ENCODE measurements around the gene PSD4. TPM values are rescaled to one million over a fixed set of nuclear protein-coding genes. Genes with fewer than 3 reads are reported as not detected.
A peak's percentile ranks its signal among the peaks of the same experiment; 100 is the strongest.

The PSD4 gene
- total RNA-seq, 1 experiment from 2014 or later, result 46.6 TPM

- no peak overlapping the region for H3K4me3 ChIP-seq (ENCODE audit: low read length)
- no peaks in the 10 kb centered on the region for H3K9me2 ChIP-seq (replicated peaks; ENCODE audit: low read length)
- peaks cover 25% of the 10 kb centered on the region for H3K79me2 ChIP-seq (ENCODE audit: low read length)
- 0 out of 2 replicates have a peak overlapping the region, but pooled peaks have one; percentile 5 for H3K27ac ChIP-seq (ENCODE audit: low read length)
- peak; percentile 92 for TF ChIP-seq CTCF (conservative IDR thresholded peaks at IDR 0.05; ENCODE audit: low read depth, low read length)
- TF ChIP-seq EZH2phosphoT487 (IDR thresholded peaks at IDR 0.05; ENCODE audit: borderline replicate concordance, low read length), result no peak
- H3K4me2 ChIP-seq (ENCODE audit: low read length), result peak overlapping the region; percentile 29; the same call in 1 of the 2 replicates
- ATAC-seq (peak; percentile 67), DNase-seq (peak; percentile 89)
- H2AFZ ChIP-seq (ENCODE audit: low read length), result 0 out of 2 replicates have a peak overlapping the region, but pooled peaks have one; percentile 36
- BruUV-seq (replicated peaks), result no TSS peak
- no peaks in the 10 kb centered on the region for H3F3A ChIP-seq (ENCODE audit: low read length, unreplicated experiment)
- no peaks in the 10 kb centered on the region for H3K27me3 ChIP-seq (ENCODE audit: low read length)
- ChIA-PET CTCF (interaction anchor here (0.5 to 2.1 kb wide), 12 partner anchors 31 to 186 kb away, joined by 3 to 10 read pairs (median 4); no protein-coding TSS in a partner anchor), POLR2A (ENCODE audit: unreplicated experiment) (interaction anchor here (0.6 kb wide), 1 partner anchor 36 kb away, joined by 4 read pairs; no protein-coding TSS in a partner anchor)
- no peaks in the 10 kb centered on the region for H4K20me1 ChIP-seq (ENCODE audit: low read length)
- no peaks in the 10 kb centered on the region for H3K9me3 ChIP-seq (ENCODE audit: low read length)
- no peak overlapping the region for H3K9ac ChIP-seq (ENCODE audit: low read length)
- intact Hi-C loops (cut with micrococcal nuclease), result loop anchor here (1.0 to 2.0 kb wide), 2 partner anchors 166 to 187 kb away; no protein-coding TSS in a partner anchor
- peaks cover 18% of the 10 kb centered on the region for H3K4me1 ChIP-seq (ENCODE audit: insufficient read depth, low read length)
- no peaks in the 10 kb centered on the region; the same call in 1 of the 2 replicates for H3K36me3 ChIP-seq (ENCODE audit: low read depth, low read length)
These were observed 30.2 kb downstream of the PSD4 start for GRCh38 chr2:113203901-113204519.

DNA sequence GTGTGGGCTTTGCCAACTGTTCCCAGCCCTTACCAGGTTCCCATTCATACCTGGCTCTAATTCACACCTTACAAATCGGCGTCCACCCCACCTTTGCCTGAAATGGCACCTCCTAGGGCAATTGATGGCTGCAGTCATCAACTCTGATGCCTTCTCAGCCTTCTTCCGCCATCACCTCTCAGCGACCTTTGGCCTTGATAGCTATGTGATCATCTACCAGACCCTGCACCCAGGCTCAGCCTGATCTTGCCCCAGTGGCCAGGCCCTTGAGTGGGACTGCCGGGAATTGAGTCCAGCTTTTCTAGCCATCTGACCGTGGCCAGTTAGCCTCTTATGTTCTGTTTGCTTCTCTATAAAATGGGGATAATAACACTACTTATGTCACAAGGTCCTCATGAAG is 32.5 kb downstream of the PSD4 start:
- Histone ChIP-seq H3K9me3 (ENCODE audit: low read length) (no peaks in the 10 kb centered on the region), H3K36me3 (ENCODE audit: low read depth, low read length) (no peaks in the 10 kb centered on the region; the same call in 1 of the 2 replicates), H3K4me3 (ENCODE audit: low read length) (no peak overlapping the region), H3K27ac (ENCODE audit: low read length) (no peak overlapping the region), H3K79me2 (ENCODE audit: low read length) (0 out of 2 replicates have a peak, but pooled peaks cover 5% of the 10 kb centered on the region), H2AFZ (ENCODE audit: low read length) (no peak overlapping the region), H3K9me2 (replicated peaks; ENCODE audit: low read length) (no peaks in the 10 kb centered on the region), H4K20me1 (ENCODE audit: low read length) (no peaks in the 10 kb centered on the region), H3F3A (ENCODE audit: low read length, unreplicated experiment) (no peaks in the 10 kb centered on the region), H3K4me2 (ENCODE audit: low read length) (no peak overlapping the region), H3K27me3 (ENCODE audit: low read length) (no peaks in the 10 kb centered on the region), H3K4me1 (ENCODE audit: insufficient read depth, low read length) (peaks cover 16% of the 10 kb centered on the region), H3K9ac (ENCODE audit: low read length) (no peak overlapping the region)
- intact Hi-C loops (cut with micrococcal nuclease), result no loop called here
- ChIA-PET POLR2A (ENCODE audit: unreplicated experiment) (no interaction called here), CTCF (interaction anchor here (0.6 kb wide), 1 partner anchor 68 kb away, joined by 5 read pairs; no protein-coding TSS in a partner anchor)
- TF ChIP-seq EZH2phosphoT487 (IDR thresholded peaks at IDR 0.05; ENCODE audit: borderline replicate concordance, low read length) (no peak), EZH2 (IDR thresholded peaks at IDR 0.05; ENCODE audit: low read length, unreplicated experiment) (no peak), CTCF (conservative IDR thresholded peaks at IDR 0.05; ENCODE audit: low read depth, low read length) (no peak)
- ATAC-seq (no peak), DNase-seq (no peak)
- no TSS peak for BruUV-seq (replicated peaks)

DNA sequence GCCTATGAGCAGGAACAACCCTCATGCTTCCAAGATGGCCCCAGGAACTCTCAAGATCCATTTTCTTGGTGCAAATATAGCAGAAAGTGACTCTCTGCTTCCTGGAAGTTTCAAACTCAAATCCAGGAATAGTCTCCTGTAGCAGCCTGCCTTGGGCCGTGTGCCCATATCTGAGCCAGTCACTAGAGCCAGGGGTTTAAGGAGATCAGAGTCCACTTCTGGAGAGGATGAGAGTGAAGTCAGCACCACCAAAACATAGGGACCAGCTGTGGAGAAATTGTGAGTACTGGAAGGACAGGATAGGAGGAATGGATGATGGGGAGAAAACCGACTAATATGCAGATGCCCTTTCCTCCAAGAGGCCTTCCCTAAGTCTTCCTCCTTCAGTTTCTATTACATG is 33.2 kb downstream of the PSD4 start:
- intact Hi-C loops (cut with micrococcal nuclease), result no loop called here
- ChIA-PET POLR2A (ENCODE audit: unreplicated experiment) (no interaction called here), CTCF (interaction anchor here (0.6 kb wide), 1 partner anchor 69 kb away, joined by 5 read pairs; no protein-coding TSS in a partner anchor)
- H3K4me1 ChIP-seq (ENCODE audit: insufficient read depth, low read length), result peaks cover 24% of the 10 kb centered on the region
- H3K79me2 ChIP-seq (ENCODE audit: low read length), result no peaks in the 10 kb centered on the region
- no peak for TF ChIP-seq EZH2 (IDR thresholded peaks at IDR 0.05; ENCODE audit: low read length, unreplicated experiment)
- TF ChIP-seq EZH2phosphoT487 (IDR thresholded peaks at IDR 0.05; ENCODE audit: borderline replicate concordance, low read length), result no peak
- TF ChIP-seq CTCF (conservative IDR thresholded peaks at IDR 0.05; ENCODE audit: low read depth, low read length), result no peak
- no peaks in the 10 kb centered on the region for H3K27me3 ChIP-seq (ENCODE audit: low read length)
- no peaks in the 10 kb centered on the region for H4K20me1 ChIP-seq (ENCODE audit: low read length)
- no peak overlapping the region for H2AFZ ChIP-seq (ENCODE audit: low read length)
- no peaks in the 10 kb centered on the region for H3K36me3 ChIP-seq (ENCODE audit: low read depth, low read length)
- no peak overlapping the region for H3K4me2 ChIP-seq (ENCODE audit: low read length)
- no peak overlapping the region for H3K9ac ChIP-seq (ENCODE audit: low read length)
- H3K27ac ChIP-seq (ENCODE audit: low read length), result no peak overlapping the region
- H3K9me2 ChIP-seq (replicated peaks; ENCODE audit: low read length), result no peaks in the 10 kb centered on the region
- no peak for DNase-seq
- BruUV-seq (replicated peaks), result no TSS peak
- ATAC-seq, result no peak
- no peaks in the 10 kb centered on the region for H3F3A ChIP-seq (ENCODE audit: low read length, unreplicated experiment)
- H3K4me3 ChIP-seq (ENCODE audit: low read length), result no peak overlapping the region
- H3K9me3 ChIP-seq (ENCODE audit: low read length), result no peaks in the 10 kb centered on the region

All from PC-3 (cell line).